GM21576 (cell line): ENCODE results near the gene PAEP.

Experiments used
- ATAC-seq: cut with Tn5 transposase; IDR thresholded peaks from one replicate; pipeline ENCODE4 v1.9.1; 2021; ENCODE audit warnings: mild to moderate bottlenecking, moderate library complexity; ENCODE audit not compliant: unreplicated experiment

The PAEP gene

DNA sequence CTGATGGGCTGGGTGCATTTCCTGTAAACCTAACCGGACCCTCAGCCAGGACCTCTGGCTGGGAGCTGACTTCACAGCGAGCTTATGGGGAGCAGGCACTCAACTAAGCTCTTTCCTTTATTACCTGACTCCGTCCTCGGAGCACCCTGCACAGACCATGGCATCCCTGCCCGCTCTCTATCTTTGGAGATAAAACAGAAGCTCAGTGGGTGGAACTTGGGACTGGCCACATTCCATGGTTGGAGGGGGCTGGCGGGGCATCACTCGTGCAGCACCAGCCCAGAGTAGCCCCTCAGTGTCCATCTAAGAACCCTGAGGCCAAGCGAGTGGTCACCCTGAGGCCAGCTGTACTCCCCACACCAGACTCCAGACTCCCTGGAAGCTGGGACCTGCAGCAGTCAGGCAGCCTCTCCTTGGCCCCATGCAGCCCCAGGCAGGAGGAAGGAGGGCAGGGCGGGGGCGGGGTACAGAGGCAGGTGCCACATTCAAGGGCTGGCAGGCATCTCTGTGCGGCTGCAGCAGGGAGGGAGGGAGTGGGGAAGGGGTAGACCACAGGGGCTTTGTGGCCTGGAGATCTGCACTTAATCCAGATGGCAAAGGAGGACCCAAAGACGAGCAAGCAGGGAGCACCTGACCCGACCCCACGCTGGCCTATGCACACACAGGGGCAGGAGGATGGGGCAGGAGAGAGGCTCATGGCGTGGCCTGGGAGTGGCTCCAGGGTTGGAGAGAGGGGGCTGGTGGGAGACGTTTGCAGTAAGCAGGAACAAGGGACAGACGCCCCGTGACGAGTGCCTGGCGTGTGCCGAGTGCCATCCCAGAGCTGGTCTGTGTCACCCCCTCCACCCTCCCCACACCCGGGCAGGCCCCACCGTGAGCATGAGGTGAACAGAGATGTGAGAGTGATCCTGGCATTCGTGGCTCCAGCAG, 51.7 kb downstream of the PAEP start:
- ATAC-seq, result no peak

GRCh38 chr9:135613946-135614805, 52.6 kb downstream of the PAEP start:
- ATAC-seq, result no peak

DNA sequence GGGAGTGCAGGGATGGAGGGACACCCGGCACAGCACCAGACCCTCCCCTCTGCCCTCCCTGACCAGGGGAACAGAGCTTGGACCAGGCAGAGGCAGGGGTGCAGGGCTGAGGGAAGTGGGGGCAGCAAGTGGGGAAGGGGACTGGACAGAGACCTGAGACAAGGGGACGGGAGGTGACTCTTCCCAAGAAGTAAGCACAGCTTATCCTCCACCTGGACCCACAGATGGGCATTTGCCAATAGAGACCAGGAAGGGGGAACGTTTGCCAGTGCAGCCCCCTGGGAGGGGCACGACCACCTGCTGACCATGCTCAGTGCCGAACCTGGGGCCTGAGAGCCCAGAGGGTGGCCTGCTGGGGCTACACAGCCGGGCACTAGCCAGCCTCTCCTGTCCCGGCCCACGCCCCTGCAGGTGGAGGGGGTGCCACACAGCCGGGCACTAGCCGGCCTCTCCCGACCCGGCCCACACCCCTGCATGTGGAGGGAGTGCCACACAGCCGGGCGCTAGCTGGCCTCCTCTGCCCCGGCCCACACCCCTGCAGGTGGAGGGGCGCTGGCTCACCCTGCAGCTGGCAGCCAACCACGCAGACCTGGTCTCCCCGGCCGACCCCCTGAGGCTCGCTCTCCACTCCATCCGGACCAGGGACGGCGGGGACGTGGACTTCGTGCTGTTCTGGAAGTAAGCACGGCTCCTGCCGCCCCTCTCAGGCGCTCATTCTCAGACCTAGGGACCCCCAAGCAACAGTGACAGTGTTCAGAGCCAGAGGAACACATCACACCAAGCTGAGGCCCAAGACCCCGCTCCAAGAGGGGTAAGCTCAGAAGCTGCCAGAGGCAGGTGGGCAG, 53.5 kb downstream of the PAEP start:
- ATAC-seq, result no peak

GRCh38 chr9:135615666-135616618, 54.4 kb downstream of the PAEP start:
- ATAC-seq, result no peak
